ENCODE data around the gene TPCN1.

GRCh38 chr12:113325916-113326315, 104.7 kb downstream of the TPCN1 start:
- no peak for TF ChIP-seq CTCF (IDR thresholded peaks at IDR 0.05; ENCODE audit: poor library complexity)
- TF ChIP-seq EZH2 (IDR thresholded peaks at IDR 0.05; ENCODE audit: borderline replicate concordance) = no peak
- TF ChIP-seq EZH2phosphoT487 (IDR thresholded peaks at IDR 0.05; ENCODE audit: low read depth, severe bottlenecking, unreplicated experiment) = no peak

Measured in hepatocyte (in vitro differentiated cells).